LNCaP clone FGC (cell line): ENCODE data around the gene PGAP3.
"Not testable (repeated sequence)": the region's sequence is repeated elsewhere in the genome, so short reads cannot be mapped to it uniquely, and the experiment has no call there.

ENCODE experiments used
- DNase-seq: peaks from one replicate; pipeline ENCODE4 v3.0.0-alpha.2; 2011; ENCODE audit warnings: low read depth
- H3K4me3 ChIP-seq: 2 replicates; pipeline ENCODE4 v1.5.1; 2011; ENCODE audit warnings: mild to moderate bottlenecking, low read depth, low read length, control low read depth
- CTCF ChIP-seq: IDR thresholded peaks from 2 replicates; pipeline ENCODE4 v1.5.1; 2012; ENCODE audit warnings: mild to moderate bottlenecking; ENCODE audit not compliant: control insufficient read depth, insufficient read depth; ENCODE audit errors: extremely low read depth

Gene PGAP3

GRCh38 chr17:39700148-39700987 is 12.5 kb upstream of the PGAP3 start:
- TF ChIP-seq CTCF: no peak
- DNase-seq: no peak
- peak overlapping the region; percentile 90 for H3K4me3 ChIP-seq

- peak; percentile 68 for DNase-seq
- TF ChIP-seq CTCF: no peak
- H3K4me3 ChIP-seq: peak within 1 kb of the TSS; percentile 90
Measured at GRCh38 chr17:39699818-39700147, 11.9 kb upstream of the PGAP3 start, which contains the start of gene ERBB2. ERBB2 (plus strand) TSS chr17:39700064; CDS start chr17:39700239, 175 bp downstream.

DNA sequence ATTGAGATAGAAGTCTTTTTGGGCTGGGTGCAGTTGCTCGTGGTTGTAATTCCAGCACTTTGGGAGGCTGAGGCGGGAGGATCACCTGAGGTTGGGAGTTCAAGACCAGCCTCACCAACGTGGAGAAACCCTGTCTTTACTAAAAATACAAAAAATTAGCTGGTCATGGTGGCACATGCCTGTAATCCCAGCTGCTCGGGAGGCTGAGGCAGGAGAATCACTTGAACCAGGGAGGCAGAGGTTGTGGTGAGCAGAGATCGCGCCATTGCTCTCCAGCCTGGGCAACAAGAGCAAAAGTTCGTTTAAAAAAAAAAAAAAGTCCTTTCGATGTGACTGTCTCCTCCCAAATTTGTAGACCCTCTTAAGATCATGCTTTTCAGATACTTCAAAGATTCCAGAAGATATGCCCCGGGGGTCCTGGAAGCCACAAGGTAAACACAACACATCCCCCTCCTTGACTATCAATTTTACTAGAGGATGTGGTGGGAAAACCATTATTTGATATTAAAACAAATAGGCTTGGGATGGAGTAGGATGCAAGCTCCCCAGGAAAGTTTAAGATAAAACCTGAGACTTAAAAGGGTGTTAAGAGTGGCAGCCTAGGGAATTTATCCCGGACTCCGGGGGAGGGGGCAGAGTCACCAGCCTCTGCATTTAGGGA is 11.4 kb upstream of the PGAP3 start:
- DNase-seq: not testable (repeated sequence)
- peak overlapping the region; percentile 90 for H3K4me3 ChIP-seq

- no peak for TF ChIP-seq CTCF
- DNase-seq: no peak
- H3K4me3 ChIP-seq: no peak overlapping the region
Measured at GRCh38 chr17:39697961-39698360, 10.1 kb upstream of the PGAP3 start.

DNA sequence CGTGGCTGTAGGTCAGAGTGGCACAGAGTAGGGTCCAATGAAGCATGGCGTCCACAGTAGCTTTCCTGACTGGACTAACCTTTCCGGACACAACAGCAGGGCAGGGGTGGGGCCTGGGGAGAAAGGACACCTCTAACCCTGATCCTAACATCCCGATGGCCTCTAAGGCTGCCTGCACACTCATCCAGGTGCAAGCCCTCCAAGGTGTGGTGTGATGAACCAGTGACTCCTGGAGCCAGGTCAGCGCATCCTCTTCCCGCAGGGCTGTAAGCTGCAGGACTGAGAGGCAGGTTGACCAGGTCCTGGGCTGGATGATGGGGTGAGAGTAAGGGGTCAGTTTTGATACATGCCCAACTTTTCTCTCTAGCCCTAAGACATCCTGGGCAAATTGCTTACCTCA is 8.9 kb upstream of the PGAP3 start:
- no peak for DNase-seq
- H3K4me3 ChIP-seq: no peak overlapping the region
- TF ChIP-seq CTCF: no peak

DNA sequence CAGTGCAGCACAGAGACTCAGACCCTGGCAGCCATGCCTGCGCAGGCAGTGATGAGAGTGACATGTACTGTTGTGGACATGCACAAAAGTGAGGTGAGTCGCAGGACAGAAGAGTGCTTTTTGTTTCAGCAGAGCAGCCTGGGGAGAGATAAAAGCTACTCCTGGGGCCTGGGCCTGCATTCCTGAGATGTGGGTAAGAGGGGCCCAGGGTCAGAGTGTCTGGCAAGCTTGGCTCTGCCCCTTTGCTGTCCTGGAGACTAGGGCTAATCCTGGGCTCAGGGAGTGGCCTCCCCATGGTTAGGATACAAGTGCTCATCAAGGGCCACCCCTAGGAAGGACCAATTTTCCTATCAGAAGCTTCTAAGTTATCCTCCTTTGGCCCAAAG is 7.2 kb upstream of the PGAP3 start:
- H3K4me3 ChIP-seq: no peak overlapping the region
- no peak for DNase-seq
- no peak for TF ChIP-seq CTCF

DNA sequence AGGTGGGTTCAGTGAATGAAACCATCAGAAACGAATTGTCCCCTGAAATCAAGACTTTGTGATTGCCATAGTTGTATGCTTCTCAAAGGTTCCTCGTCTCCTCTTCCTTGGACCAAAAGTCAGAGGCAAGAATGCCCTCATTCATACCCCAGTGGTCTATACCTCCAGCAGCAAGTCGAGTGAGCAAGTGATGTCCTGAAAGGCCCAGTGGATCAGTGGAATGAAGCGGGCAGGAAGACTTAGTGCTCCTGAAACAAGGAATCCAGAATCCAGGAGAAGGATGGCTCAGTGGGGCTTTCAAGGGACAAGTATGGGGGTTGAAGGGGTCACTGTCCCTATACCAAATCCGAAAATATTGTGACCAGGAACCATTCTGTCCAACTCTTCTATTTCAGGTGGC is 6.7 kb upstream of the PGAP3 start:
- H3K4me3 ChIP-seq: no peak overlapping the region
- DNase-seq: no peak
- no peak for TF ChIP-seq CTCF
